Esophagus muscularis mucosa (tissue), 4 donors: ENCODE data around the gene SMOC1.

Source experiments
- CTCF ChIP-seq, 3 experiments: fragments of 200-600 bp in 2 of 3; fragments of 450-650 bp in 1 of 3; sonication (generic) in 2 of 3; IDR thresholded peaks; one replicate each; pipeline ENCODE4 v1.5.1; 2017 to 2019; ENCODE audit warnings: antibody characterized with exemption in 3 of 3, mild to moderate bottlenecking in 2 of 3, moderate library complexity in 1 of 3
- EP300 ChIP-seq: sonication (generic); formaldehyde crosslinking; IDR thresholded peaks from one replicate; pipeline ENCODE4 v1.6.1; 2017; ENCODE audit warnings: antibody characterized with exemption
- POLR2A ChIP-seq: fragments of 450-650 bp; IDR thresholded peaks from one replicate; pipeline ENCODE4 v1.6.1; 2017; ENCODE audit warnings: antibody characterized with exemption, moderate library complexity, mild to moderate bottlenecking, low read depth
- POLR2AphosphoS5 ChIP-seq, 2 donors: sonication (generic); formaldehyde crosslinking; IDR thresholded peaks; one replicate each; pipeline ENCODE4 v1.6.1; 2017; ENCODE audit warnings: antibody characterized with exemption in 2 of 2

- TF ChIP-seq POLR2AphosphoS5 (IDR thresholded peaks at IDR 0.05) (no peak), CTCF (IDR thresholded peaks at IDR 0.05) (no peak), POLR2A (no peak), EP300 (no peak)
Measured at GRCh38 chr14:70020352-70021170, 141.3 kb downstream of the SMOC1 start.
